Endothelial cell of umbilical vein (primary cell): ENCODE results near the gene HIRA. TPM values are rescaled to one million over a fixed set of nuclear protein-coding genes. Genes with fewer than 3 reads are reported as not detected.

ENCODE experiments used
- BruUV-seq: library from RNA; stranded (reverse); fragments of 400-500 nt; replicated peaks from 2 replicates; lab custom pipeline; 2021; lab: Mats Ljungman, UMichigan
- CTCF ChIA-PET: fragments of 300-600, 350-600 bp; sonication (Branson Sonifier 250); formaldehyde crosslinking; loops from one replicate; lab custom pipeline; 2021; ENCODE audit warnings: antibody characterized with exemption, inconsistent platforms; lab: Charles Lee
- POLR2A ChIA-PET: fragments of 300-600, 350-600 bp; sonication (Branson Sonifier 250); formaldehyde crosslinking; loops from one replicate; lab custom pipeline; 2021; ENCODE audit warnings: antibody characterized with exemption, inconsistent platforms; lab: Charles Lee
- DNase-seq: peaks from one replicate; pipeline ENCODE4 v3.0.0-alpha.2; 2011; ENCODE audit warnings: low read depth, low spot score
- FAIRE-seq: peaks from 2 replicates; lab custom pipeline; 2011; peaks lifted over from hg19 to GRCh38; lab: Jason Lieb, UNC
- H2AFZ ChIP-seq: 2 replicates; pipeline ENCODE4 v1.6.0; 2012; ENCODE audit warnings: low read depth, low read length, control low read depth, inconsistent platforms
- H3K27ac ChIP-seq: 2 replicates; pipeline ENCODE4 v1.5.1; 2011; ENCODE audit warnings: low read depth, mild to moderate bottlenecking, control low read depth, low read length, moderate library complexity; ENCODE audit not compliant: insufficient read depth
- H3K27me3 ChIP-seq, 2 experiments: 2 replicates each; pipeline versions ENCODE4 v1.6.0 to v1.6.1; 2011; ENCODE audit warnings: low read length in 2 of 2, mixed read lengths in 1 of 2; ENCODE audit not compliant: control insufficient read depth in 2 of 2, insufficient read depth in 2 of 2
- H3K36me3 ChIP-seq, 2 experiments: 2 replicates in 1 of 2; 3 replicates in 1 of 2; pipeline ENCODE4 v1.5.1; 2011; ENCODE audit warnings: low read length in 2 of 2, mild to moderate bottlenecking in 1 of 2, moderate library complexity in 1 of 2; ENCODE audit not compliant: control insufficient read depth in 2 of 2, insufficient read depth in 2 of 2; ENCODE audit errors: extremely low read depth in 1 of 2
- H3K4me1 ChIP-seq: 3 replicates; pipeline ENCODE4 v1.5.1; 2011; ENCODE audit warnings: mild to moderate bottlenecking, low read length; ENCODE audit not compliant: control insufficient read depth, insufficient read depth; ENCODE audit errors: extremely low read depth
- H3K4me2 ChIP-seq: 2 replicates; pipeline ENCODE4 v1.6.1; 2011; ENCODE audit warnings: low read length, control low read depth, mixed read lengths; ENCODE audit not compliant: insufficient read depth
- H3K4me3 ChIP-seq, 3 experiments: fragments of 200-600 bp in 1 of 3; sonication (generic), shearing (Covaris generic) in 1 of 3; replicated peaks in 1 of 3; 2 replicates each; pipeline ENCODE4 v1.5.1; 2011 to 2016; ENCODE audit warnings: control low read depth in 3 of 3, low read length in 3 of 3, mild to moderate bottlenecking in 2 of 3, inconsistent platforms in 1 of 3, low read depth in 1 of 3, moderate library complexity in 1 of 3; ENCODE audit not compliant: insufficient read depth in 1 of 3
- H3K79me2 ChIP-seq: 2 replicates; pipeline ENCODE4 v1.6.0; 2012; ENCODE audit warnings: low read length, inconsistent platforms; ENCODE audit not compliant: control insufficient read depth, insufficient read depth
- H3K9ac ChIP-seq: replicated peaks from 2 replicates; pipeline ENCODE3; 2011; ENCODE audit warnings: low read length, control low read depth; ENCODE audit not compliant: insufficient read depth; ENCODE audit errors: extremely low read depth
- H3K9me1 ChIP-seq: replicated peaks from 3 replicates; pipeline ENCODE4 v1.6.0; 2011; ENCODE audit warnings: mild to moderate bottlenecking, low read length; ENCODE audit not compliant: control insufficient read depth, insufficient read depth; ENCODE audit errors: extremely low read depth
- H3K9me3 ChIP-seq: replicated peaks from 2 replicates; pipeline ENCODE4 v1.5.1; 2012; ENCODE audit warnings: low read length, inconsistent platforms; ENCODE audit not compliant: control insufficient read depth, insufficient read depth
- H4K20me1 ChIP-seq: replicated peaks from 2 replicates; pipeline ENCODE3; 2011; ENCODE audit warnings: mild to moderate bottlenecking, low read length; ENCODE audit not compliant: control insufficient read depth, insufficient read depth; ENCODE audit errors: extremely low read depth
- CTCF ChIP-seq, 2 donors: IDR thresholded peaks; 1 replicate in 1 of 2; 2 replicates in 1 of 2; pipeline ENCODE4 v1.5.1; 2011; ENCODE audit warnings: low read length in 2 of 2, mild to moderate bottlenecking in 2 of 2, moderate library complexity in 2 of 2, control low read depth in 1 of 2, inconsistent platforms in 1 of 2, low read depth in 1 of 2; ENCODE audit not compliant: insufficient read depth in 1 of 2; ENCODE audit errors: extremely low read depth in 1 of 2
- EZH2 ChIP-seq: IDR thresholded peaks from 2 replicates; pipeline ENCODE4 v1.6.1; 2012; ENCODE audit warnings: borderline replicate concordance, low read depth, mild to moderate bottlenecking, moderate library complexity, low read length, inconsistent platforms; ENCODE audit not compliant: severe bottlenecking
- FOS ChIP-seq: IDR thresholded peaks from 2 replicates; pipeline ENCODE4 v1.6.1; 2011; ENCODE audit warnings: mild to moderate bottlenecking, low read length, moderate library complexity, borderline replicate concordance; ENCODE audit not compliant: insufficient read depth
- GATA2 ChIP-seq: IDR thresholded peaks from 2 replicates; pipeline ENCODE4 v1.7.0; 2011; ENCODE audit warnings: low read depth, mild to moderate bottlenecking, moderate library complexity, mixed read lengths, low read length; ENCODE audit not compliant: insufficient read length, insufficient read depth
- JUN ChIP-seq: IDR thresholded peaks from 2 replicates; pipeline ENCODE4 v1.6.1; 2011; ENCODE audit warnings: borderline replicate concordance, low read depth; ENCODE audit not compliant: insufficient read length, insufficient read depth
- MAX ChIP-seq: IDR thresholded peaks from 2 replicates; pipeline ENCODE4 v1.6.1; 2011; ENCODE audit not compliant: insufficient read depth, insufficient read length
- MYC ChIP-seq: IDR thresholded peaks from one replicate; pipeline ENCODE4 v1.6.1; 2011; ENCODE audit warnings: mild to moderate bottlenecking, low read depth, low read length
- POLR2A ChIP-seq: IDR thresholded peaks from 2 replicates; pipeline ENCODE4 v1.6.1; 2012; ENCODE audit warnings: low read depth, mild to moderate bottlenecking, control low read depth, low read length
- POLR2AphosphoS5 ChIP-seq: IDR thresholded peaks from 2 replicates; pipeline ENCODE4 v1.6.1; 2012; ENCODE audit warnings: low read depth, mild to moderate bottlenecking, control low read depth, low read length, moderate library complexity; ENCODE audit not compliant: insufficient read depth
- dilution Hi-C: fragments of 300-500 bp; cut with MboI; formaldehyde crosslinking; loops from one replicate; pipeline ENCODE4 v1.15.0; 2019; ENCODE audit warnings: low sequenced_read_pairs; ENCODE audit not compliant: extremely low pct_ligation_motif_present
- intact Hi-C: fragments of 100-400 bp; cut with micrococcal nuclease; formaldehyde crosslinking; loops from one replicate; pipeline ENCODE4 v1.10.0; 2022
- polyA plus RNA-seq, 4 experiments: library from polyadenylated mRNA; depleted of rRNA in 3 of 4; stranded (reverse) in 3 of 4; unstranded in 1 of 4; fragments of >200 nt; gene quantifications; 2 replicates each; pipeline versions ENCODE4 v1.2.1 to v1.2.3, GENCODE V29; 2011 to 2012; ENCODE audit warnings: missing spikeins in 1 of 4
- total RNA-seq: library from RNA; stranded (reverse); gene quantifications from 2 replicates; pipeline ENCODE4 v1.2.3, GENCODE V29; 2021

The HIRA gene
- total and polyA plus RNA-seq, 2 donors (not counting 3 experiments of a cell fraction or from before 2014, with no cell fraction given), result 17.3 to 27.7 TPM

GRCh38 chr22:19466126-19466716 is 34.7 kb upstream of the HIRA start:
- Histone ChIP-seq H3K79me2 (peaks cover 6% of the 10 kb centered on the region), H3K4me3 (no peak overlapping the region), H3K9ac (no peak overlapping the region), H3K27ac (no peak overlapping the region), H3K4me2 (no peak overlapping the region), H3K27me3 (no peaks in the 10 kb centered on the region), H3K9me1 (no peaks in the 10 kb centered on the region), H3K9me3 (no peaks in the 10 kb centered on the region), H3K4me1 (no peaks in the 10 kb centered on the region), H4K20me1 (peaks cover 2% of the 10 kb centered on the region), H3K36me3 (peaks cover 44 to 64% of the 10 kb centered on the region in 2 experiments), H2AFZ (no peak overlapping the region)
- ChIA-PET CTCF (interaction anchor here (3.7 kb wide), 1 partner anchor 12 kb away, joined by 12 read pairs; no protein-coding TSS in a partner anchor), POLR2A (no interaction called here)
- dilution Hi-C loops (no loop called here), intact Hi-C loops (no loop called here)
- DNase-seq (no peak), FAIRE-seq (no peak)
- no TSS peak for BruUV-seq
- TF ChIP-seq GATA2, result no peak
- TF ChIP-seq POLR2AphosphoS5, result no peak
- TF ChIP-seq MYC, result no peak
- TF ChIP-seq FOS, result no peak
- TF ChIP-seq JUN, result no peak
- TF ChIP-seq CTCF (IDR thresholded peaks at IDR 0.05; ENCODE audit: extremely low read depth in 1 of 2, insufficient read depth in 1 of 2, low read depth in 1 of 2, low read length in 2 of 2), result no peak
- TF ChIP-seq EZH2, result no peak
- TF ChIP-seq POLR2A, result no peak
- no peak for TF ChIP-seq MAX
